ENCODE results near the gene RGS10.

Gene RGS10

DNA sequence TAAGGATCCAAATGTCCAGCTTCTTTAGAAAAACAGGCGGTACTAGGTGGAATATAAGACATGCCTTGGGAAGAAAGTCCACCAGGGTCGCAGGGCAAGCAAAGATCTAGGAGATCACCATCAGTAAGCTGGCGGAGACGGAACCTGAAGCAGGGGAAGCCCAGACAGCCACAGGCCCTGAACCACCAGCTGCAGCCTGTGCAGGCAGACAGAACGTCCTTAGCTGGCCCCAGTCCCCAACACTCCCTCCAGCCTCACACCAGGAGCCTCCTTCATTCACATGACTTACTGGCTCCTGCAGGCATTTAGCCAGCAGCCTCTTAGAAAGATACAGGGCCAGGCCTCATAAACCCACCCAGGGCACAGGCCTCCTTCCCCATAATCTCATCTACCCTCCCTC lies 17.4 kb downstream of the RGS10 start:
- no peak overlapping the region for H2BK120ac ChIP-seq (ENCODE audit: low read depth, low read length)
- H3K79me1 ChIP-seq (ENCODE audit: low read depth, low read length) = no peaks in the 10 kb centered on the region
- no CpG with 5 or more reads among the region's 5 CpGs for WGBS, 2 donors (ENCODE audit: extremely low coverage in 2 of 2, insufficient read length in 2 of 2, insufficient replicate concordance in 1 of 2)
- DNase-seq (ENCODE audit: low spot score) = no peak
- no peak overlapping the region for H2BK5ac ChIP-seq (ENCODE audit: low read length)
- no peak overlapping the region for H3K27ac ChIP-seq (replicated peaks; ENCODE audit: low read length)
- H3K18ac ChIP-seq (ENCODE audit: low read length) = peak overlapping the region; percentile 8
- no peak overlapping the region for H3K4me2 ChIP-seq (ENCODE audit: insufficient read depth, low read length, poor library complexity, severe bottlenecking)
- no peak overlapping the region for H2BK12ac ChIP-seq (ENCODE audit: low read length)
- H3K23ac ChIP-seq (ENCODE audit: low read depth, low read length, poor library complexity) = no peak overlapping the region
- H2BK15ac ChIP-seq (ENCODE audit: low read length) = no peak overlapping the region
- H3K9me3 ChIP-seq (replicated peaks in 1 of 2; ENCODE audit: control insufficient read depth in 2 of 2, insufficient read depth in 1 of 2, low read depth in 1 of 2, low read length in 2 of 2) = no peaks in the 10 kb centered on the region
- no peak overlapping the region for H3K14ac ChIP-seq (ENCODE audit: low read length)
- H4K91ac ChIP-seq (ENCODE audit: low read depth, low read length, poor library complexity) = peak overlapping the region; percentile 14
- no peak overlapping the region for H2AFZ ChIP-seq (ENCODE audit: low read length)
- H4K8ac ChIP-seq (ENCODE audit: low read depth, low read length) = no peak overlapping the region
- H3K36me3 ChIP-seq (replicated peaks in 1 of 2; ENCODE audit: control insufficient read depth in 2 of 2, insufficient read depth in 2 of 2, low read length in 2 of 2) = no peaks in the 10 kb centered on the region
- H3K9ac ChIP-seq (ENCODE audit: low read depth, low read length, poor library complexity) = no peak overlapping the region
- no peak overlapping the region for H3K4ac ChIP-seq (ENCODE audit: low read length)
- peaks cover 0 to 2% of the 10 kb centered on the region in 2 donors for H3K4me1 ChIP-seq (ENCODE audit: control insufficient read depth in 2 of 2, insufficient read depth in 1 of 2, low read depth in 1 of 2, low read length in 2 of 2)
- H3K4me3 ChIP-seq (ENCODE audit: low read length in 2 of 2) = no peak overlapping the region
- no peak overlapping the region for H2AK5ac ChIP-seq (ENCODE audit: low read depth, low read length)
- H3K27me3 ChIP-seq (ENCODE audit: control insufficient read depth in 3 of 3, insufficient read depth in 3 of 3, low read depth in 1 of 3, low read length in 3 of 3) = peaks cover 0 to 6% (median 0%) of the 10 kb centered on the region in 3 experiments

GRCh38 chr10:119524720-119525070 lies 17.8 kb downstream of the RGS10 start:
- Histone ChIP-seq H2BK5ac (ENCODE audit: low read length) (no peak overlapping the region), H3K4me1 (ENCODE audit: control insufficient read depth in 2 of 2, insufficient read depth in 1 of 2, low read depth in 1 of 2, low read length in 2 of 2) (peaks cover 0 to 6% of the 10 kb centered on the region in 2 donors), H3K4ac (ENCODE audit: low read length) (no peak overlapping the region), H3K4me2 (ENCODE audit: insufficient read depth, low read length, poor library complexity, severe bottlenecking) (no peak overlapping the region), H3K14ac (ENCODE audit: low read length) (no peak overlapping the region), H3K27ac (replicated peaks; ENCODE audit: low read length) (no peak overlapping the region), H3K23ac (ENCODE audit: low read depth, low read length, poor library complexity) (no peak overlapping the region), H3K18ac (ENCODE audit: low read length) (no peak overlapping the region), H4K91ac (ENCODE audit: low read depth, low read length, poor library complexity) (no peak overlapping the region), H3K4me3 (ENCODE audit: low read length in 2 of 2) (no peak overlapping the region), H2BK15ac (ENCODE audit: low read length) (no peak overlapping the region), H3K79me1 (ENCODE audit: low read depth, low read length) (no peaks in the 10 kb centered on the region), H2AFZ (ENCODE audit: low read length) (no peak overlapping the region), H3K9ac (ENCODE audit: low read depth, low read length, poor library complexity) (no peak overlapping the region), H4K8ac (ENCODE audit: low read depth, low read length) (no peak overlapping the region), H2BK120ac (ENCODE audit: low read depth, low read length) (no peak overlapping the region), H2AK5ac (ENCODE audit: low read depth, low read length) (no peak overlapping the region), H3K36me3 (replicated peaks in 1 of 2; ENCODE audit: control insufficient read depth in 2 of 2, insufficient read depth in 2 of 2, low read length in 2 of 2) (no peaks in the 10 kb centered on the region), H3K9me3 (replicated peaks in 1 of 2; ENCODE audit: control insufficient read depth in 2 of 2, insufficient read depth in 1 of 2, low read depth in 1 of 2, low read length in 2 of 2) (no peaks in the 10 kb centered on the region), H3K27me3 (ENCODE audit: control insufficient read depth in 3 of 3, insufficient read depth in 3 of 3, low read depth in 1 of 3, low read length in 3 of 3) (peaks cover 0 to 6% (median 0%) of the 10 kb centered on the region in 3 experiments), H2BK12ac (ENCODE audit: low read length) (no peak overlapping the region)
- WGBS, 2 donors (ENCODE audit: extremely low coverage in 2 of 2, insufficient read length in 2 of 2, insufficient replicate concordance in 1 of 2) = no CpG with 5 or more reads among the region's 13 CpGs
- DNase-seq (ENCODE audit: low spot score) = no peak

DNA sequence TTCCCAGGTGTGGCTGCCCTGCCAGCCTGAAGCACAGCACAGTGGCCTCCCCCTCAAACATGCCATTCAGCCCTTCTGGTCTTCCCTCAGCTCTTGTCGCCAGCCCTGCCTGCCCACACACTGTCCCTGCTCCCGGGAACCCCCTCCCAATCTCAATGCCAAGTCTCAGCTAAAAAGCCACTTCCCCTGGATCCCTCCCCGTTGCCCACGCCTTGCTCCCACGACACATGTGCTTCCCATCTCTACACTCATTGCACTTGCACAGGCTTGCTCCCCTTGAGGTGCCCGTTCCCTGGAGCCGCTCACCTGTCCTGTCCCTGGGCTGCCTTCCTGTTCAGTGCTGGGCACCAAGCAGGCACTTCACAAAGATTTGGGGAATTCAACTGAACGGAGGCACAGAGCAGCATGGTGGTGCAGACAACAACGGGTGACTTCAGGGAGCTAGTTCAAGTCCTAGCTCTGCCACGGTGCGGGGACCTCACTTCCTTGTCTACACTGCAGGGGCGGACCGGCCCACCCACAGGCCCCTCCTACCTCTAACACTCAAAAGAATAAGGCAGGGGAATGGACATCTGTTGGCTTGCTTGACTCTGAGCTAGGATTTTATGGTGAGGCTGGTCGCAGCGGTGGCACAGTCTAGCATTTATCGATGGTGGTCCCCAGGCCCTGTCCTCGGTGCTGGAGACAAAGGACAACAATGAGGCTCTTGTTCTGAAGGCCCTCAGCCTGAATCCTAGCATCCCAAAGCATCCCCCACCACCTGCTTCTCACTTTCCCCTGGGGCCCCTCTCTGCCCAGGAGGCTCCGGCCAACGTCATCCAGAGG lies 18.4 kb downstream of the RGS10 start:
- H3K14ac ChIP-seq (ENCODE audit: low read length) = no peak overlapping the region
- no peak overlapping the region for H2AFZ ChIP-seq (ENCODE audit: low read length)
- H2BK5ac ChIP-seq (ENCODE audit: low read length) = no peak overlapping the region
- peaks cover 0 to 6% (median 0%) of the 10 kb centered on the region in 3 experiments for H3K27me3 ChIP-seq (ENCODE audit: control insufficient read depth in 3 of 3, insufficient read depth in 3 of 3, low read depth in 1 of 3, low read length in 3 of 3)
- H3K23ac ChIP-seq (ENCODE audit: low read depth, low read length, poor library complexity) = no peak overlapping the region
- H3K4ac ChIP-seq (ENCODE audit: low read length) = no peak overlapping the region
- no peak overlapping the region for H2BK120ac ChIP-seq (ENCODE audit: low read depth, low read length)
- H3K4me2 ChIP-seq (ENCODE audit: insufficient read depth, low read length, poor library complexity, severe bottlenecking) = no peak overlapping the region
- no peak overlapping the region for H3K4me3 ChIP-seq (ENCODE audit: low read length in 2 of 2)
- no peaks in the 10 kb centered on the region for H3K36me3 ChIP-seq (replicated peaks in 1 of 2; ENCODE audit: control insufficient read depth in 2 of 2, insufficient read depth in 2 of 2, low read length in 2 of 2)
- H2BK12ac ChIP-seq (ENCODE audit: low read length) = no peak overlapping the region
- H4K91ac ChIP-seq (ENCODE audit: low read depth, low read length, poor library complexity) = no peak overlapping the region
- WGBS, 2 donors (ENCODE audit: extremely low coverage in 2 of 2, insufficient read length in 2 of 2, insufficient replicate concordance in 1 of 2) = no CpG with 5 or more reads among the region's 19 CpGs
- no peak for DNase-seq (ENCODE audit: low spot score)
- no peaks in the 10 kb centered on the region for H3K79me1 ChIP-seq (ENCODE audit: low read depth, low read length)
- H2AK5ac ChIP-seq (ENCODE audit: low read depth, low read length) = no peak overlapping the region
- peaks cover 1 to 10% of the 10 kb centered on the region in 2 donors for H3K4me1 ChIP-seq (ENCODE audit: control insufficient read depth in 2 of 2, insufficient read depth in 1 of 2, low read depth in 1 of 2, low read length in 2 of 2)
- H3K9ac ChIP-seq (ENCODE audit: low read depth, low read length, poor library complexity) = no peak overlapping the region
- no peak overlapping the region for H2BK15ac ChIP-seq (ENCODE audit: low read length)
- H4K8ac ChIP-seq (ENCODE audit: low read depth, low read length) = no peak overlapping the region
- no peak overlapping the region for H3K27ac ChIP-seq (replicated peaks; ENCODE audit: low read length)
- no peaks in the 10 kb centered on the region for H3K9me3 ChIP-seq (replicated peaks in 1 of 2; ENCODE audit: control insufficient read depth in 2 of 2, insufficient read depth in 1 of 2, low read depth in 1 of 2, low read length in 2 of 2)
- no peak overlapping the region for H3K18ac ChIP-seq (ENCODE audit: low read length)

DNA sequence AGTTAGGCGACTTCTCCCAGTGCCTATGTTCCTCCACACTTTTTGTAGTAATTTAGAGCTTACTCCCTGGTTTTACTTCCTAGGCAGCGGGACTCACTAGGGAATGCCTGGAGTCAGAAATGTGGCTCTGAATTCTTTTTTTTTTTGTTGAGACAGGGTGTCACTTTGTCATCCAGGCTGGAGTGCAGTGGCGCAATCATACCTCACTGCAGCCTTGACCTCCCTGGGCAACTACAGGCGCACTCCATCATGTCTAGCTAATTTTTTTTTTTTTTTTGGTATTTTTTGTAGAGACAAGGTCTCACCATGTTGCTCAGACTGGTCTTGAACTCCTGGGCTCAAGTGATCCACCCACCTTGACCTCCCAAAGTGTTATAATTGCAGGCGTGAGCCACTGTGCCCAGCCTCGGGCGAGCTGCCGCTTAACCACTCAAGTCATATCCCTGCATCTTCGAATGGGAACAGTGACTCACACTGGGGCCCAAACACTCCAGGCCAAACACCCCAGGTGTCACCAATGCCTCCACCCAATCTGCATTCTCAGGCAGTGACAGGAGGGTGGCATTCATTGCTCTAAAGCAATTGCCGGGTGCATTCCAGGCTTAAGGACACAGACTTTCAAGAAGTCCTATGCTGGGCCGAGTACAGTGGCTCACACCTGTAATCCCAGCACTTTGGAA lies 19.6 kb downstream of the RGS10 start:
- Histone ChIP-seq H4K91ac (ENCODE audit: low read depth, low read length, poor library complexity) (no peak overlapping the region), H2AFZ (ENCODE audit: low read length) (no peak overlapping the region), H3K27me3 (ENCODE audit: control insufficient read depth in 3 of 3, insufficient read depth in 3 of 3, low read depth in 1 of 3, low read length in 3 of 3) (peaks cover 0 to 6% (median 0%) of the 10 kb centered on the region in 3 experiments), H2BK15ac (ENCODE audit: low read length) (no peak overlapping the region), H3K9me3 (replicated peaks in 1 of 2; ENCODE audit: control insufficient read depth in 2 of 2, insufficient read depth in 1 of 2, low read depth in 1 of 2, low read length in 2 of 2) (no peaks in the 10 kb centered on the region), H2BK5ac (ENCODE audit: low read length) (no peak overlapping the region), H3K4ac (ENCODE audit: low read length) (no peak overlapping the region), H3K18ac (ENCODE audit: low read length) (no peak overlapping the region), H4K8ac (ENCODE audit: low read depth, low read length) (no peak overlapping the region), H3K4me1 (ENCODE audit: control insufficient read depth in 2 of 2, insufficient read depth in 1 of 2, low read depth in 1 of 2, low read length in 2 of 2) (peaks cover 5 to 12% of the 10 kb centered on the region in 2 donors), H2AK5ac (ENCODE audit: low read depth, low read length) (no peak overlapping the region), H3K14ac (ENCODE audit: low read length) (no peak overlapping the region), H3K4me2 (ENCODE audit: insufficient read depth, low read length, poor library complexity, severe bottlenecking) (no peak overlapping the region), H3K36me3 (replicated peaks in 1 of 2; ENCODE audit: control insufficient read depth in 2 of 2, insufficient read depth in 2 of 2, low read length in 2 of 2) (no peaks in the 10 kb centered on the region), H3K23ac (ENCODE audit: low read depth, low read length, poor library complexity) (no peak overlapping the region), H2BK12ac (ENCODE audit: low read length) (no peak overlapping the region), H3K4me3 (ENCODE audit: low read length in 2 of 2) (peak overlapping the region in 1 of 2 donors; percentile 32), H3K9ac (ENCODE audit: low read depth, low read length, poor library complexity) (no peak overlapping the region), H3K79me1 (ENCODE audit: low read depth, low read length) (no peaks in the 10 kb centered on the region), H2BK120ac (ENCODE audit: low read depth, low read length) (no peak overlapping the region), H3K27ac (replicated peaks; ENCODE audit: low read length) (no peak overlapping the region)
- no peak for DNase-seq (ENCODE audit: low spot score)
- no CpG with 5 or more reads among the region's 11 CpGs for whole genome bisulfite sequencing, 2 donors (ENCODE audit: extremely low coverage in 2 of 2, insufficient read length in 2 of 2, insufficient replicate concordance in 1 of 2)

All from neuronal stem cell (in vitro differentiated cells).